Spleen (tissue), 7 donors: Measurements from ENCODE around the gene NLGN4X.

Experiments used
- CTCF ChIP-seq, 11 experiments: fragments of 200-600 bp in 7 of 11; fragments of 450-650 bp in 4 of 11; sonication (generic) in 4 of 11; IDR thresholded peaks in 8 of 11; conservative IDR thresholded peaks in 3 of 11; 1 replicate in 7 of 11; 2 replicates in 4 of 11; pipeline versions ENCODE4 v1.4.0 to v1.8.0; 2016 to 2021; ENCODE audit warnings: antibody characterized with exemption in 11 of 11, inconsistent platforms in 4 of 11, mild to moderate bottlenecking in 1 of 11
- POLR2A ChIP-seq, 3 donors: fragments of 450-650 bp; IDR thresholded peaks; one replicate each; pipeline ENCODE4 v1.5.1; 2017; ENCODE audit warnings: antibody characterized with exemption in 3 of 3, mild to moderate bottlenecking in 1 of 3
- POLR2AphosphoS5 ChIP-seq, 3 donors: sonication (generic); formaldehyde crosslinking; IDR thresholded peaks; one replicate each; pipeline ENCODE4 v1.5.1; 2017; ENCODE audit warnings: antibody characterized with exemption in 3 of 3
- donor health status: DM: no; HTN: no; CAD: no; lungs with moderate emphysema.
- donor health status: DM: no; HTN: no; CAD: no.
- donor health status: DM: no; HTN: no; CAD: no.

GRCh38 chrX:6210230-6210629, 18.4 kb downstream of the NLGN4X start:
- TF ChIP-seq POLR2AphosphoS5 (IDR thresholded peaks at IDR 0.05) = no peak
- TF ChIP-seq POLR2A (IDR thresholded peaks at IDR 0.05) = no peak
- no peak for TF ChIP-seq CTCF (IDR thresholded peaks at IDR 0.05 in 8 of 11, conservative IDR thresholded peaks at IDR 0.05 in 3 of 11)
